IPS-18a (cell line): ENCODE results near the gene GPRC5A.

Experiments used
- H3K27ac ChIP-seq: one replicate; pipeline ENCODE4 v1.5.1; 2013; ENCODE audit warnings: low read length
- H3K27me3 ChIP-seq: one replicate; pipeline ENCODE4 v1.6.1; 2013; ENCODE audit warnings: mild to moderate bottlenecking, low read length; ENCODE audit not compliant: control insufficient read depth, insufficient read depth
- H3K36me3 ChIP-seq: one replicate; pipeline ENCODE4 v1.6.1; 2013; ENCODE audit warnings: low read depth, low read length; ENCODE audit not compliant: control insufficient read depth
- H3K4me1 ChIP-seq: one replicate; pipeline ENCODE4 v1.6.1; 2013; ENCODE audit warnings: low read depth, low read length; ENCODE audit not compliant: control insufficient read depth
- H3K4me3 ChIP-seq: one replicate; pipeline ENCODE4 v1.5.1; 2013; ENCODE audit warnings: low read length
- H3K9ac ChIP-seq: one replicate; pipeline ENCODE4 v1.6.1; 2013; ENCODE audit warnings: mild to moderate bottlenecking, low read length, moderate library complexity
- H3K9me3 ChIP-seq: one replicate; pipeline ENCODE4 v1.6.1; 2013; ENCODE audit warnings: low read depth, low read length; ENCODE audit not compliant: control insufficient read depth

Gene GPRC5A

DNA sequence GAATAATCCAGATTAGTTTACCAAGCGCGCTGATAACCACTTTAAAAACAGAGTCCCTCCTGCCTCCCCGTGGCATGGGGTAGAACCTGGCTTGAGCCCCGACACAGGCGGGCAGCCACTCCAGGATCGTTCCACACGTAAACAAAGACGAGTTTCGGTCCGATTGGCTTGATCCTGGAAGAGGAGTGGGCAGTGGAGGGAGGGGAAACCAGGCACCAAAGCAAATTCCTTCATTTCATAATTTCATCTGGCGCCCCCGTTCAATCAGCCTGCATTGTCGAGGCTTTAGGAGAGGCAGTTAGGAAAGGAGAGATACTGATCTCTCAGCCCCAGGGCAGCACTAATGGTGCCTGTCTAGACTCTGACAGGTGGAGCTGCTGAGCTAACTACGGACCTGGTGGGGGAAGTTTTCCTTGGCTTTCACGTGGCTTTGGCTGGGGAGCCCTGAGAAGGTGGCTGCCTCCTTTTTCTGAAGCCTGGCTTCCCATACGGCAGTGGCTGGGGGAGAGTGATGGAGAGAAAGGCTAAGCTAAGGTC lies 751 bp upstream of the GPRC5A start:
- Histone ChIP-seq H3K27ac (no peak overlapping the region), H3K4me1 (peaks cover 5% of the 10 kb centered on the region), H3K36me3 (no peaks in the 10 kb centered on the region), H3K9me3 (no peaks in the 10 kb centered on the region), H3K9ac (no peak overlapping the region), H3K27me3 (peaks cover 59% of the 10 kb centered on the region), H3K4me3 (peak overlapping the region; percentile 82)

DNA sequence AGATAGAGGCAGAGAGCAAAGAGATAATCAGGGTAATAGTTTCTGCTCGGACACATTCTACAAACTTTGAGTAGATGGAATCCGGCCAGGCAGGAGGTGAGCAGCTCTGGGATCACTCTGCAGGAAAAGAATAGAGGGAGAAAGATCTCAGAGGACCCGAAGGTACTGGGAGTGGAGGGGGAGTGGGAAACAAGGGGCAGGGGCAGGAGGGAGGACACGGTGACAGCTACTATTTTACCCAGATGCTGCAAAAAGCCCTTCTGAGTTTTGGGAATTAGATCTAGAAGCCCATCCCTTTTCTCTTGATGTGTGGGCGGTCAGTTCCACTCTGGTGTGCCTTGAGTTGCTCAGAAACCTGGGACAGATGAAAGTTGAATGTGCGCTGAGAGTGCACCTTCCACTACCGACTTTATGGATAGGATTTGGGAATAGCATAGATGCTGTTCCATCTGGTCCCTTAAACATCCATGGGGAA lies 556 bp downstream of the GPRC5A start:
- Histone ChIP-seq H3K27me3 (peaks cover 54% of the 10 kb centered on the region), H3K27ac (no peak overlapping the region), H3K4me3 (peak overlapping the region; percentile 82), H3K4me1 (peaks cover 5% of the 10 kb centered on the region), H3K9me3 (no peaks in the 10 kb centered on the region), H3K9ac (peak overlapping the region; percentile 10), H3K36me3 (no peaks in the 10 kb centered on the region)

DNA sequence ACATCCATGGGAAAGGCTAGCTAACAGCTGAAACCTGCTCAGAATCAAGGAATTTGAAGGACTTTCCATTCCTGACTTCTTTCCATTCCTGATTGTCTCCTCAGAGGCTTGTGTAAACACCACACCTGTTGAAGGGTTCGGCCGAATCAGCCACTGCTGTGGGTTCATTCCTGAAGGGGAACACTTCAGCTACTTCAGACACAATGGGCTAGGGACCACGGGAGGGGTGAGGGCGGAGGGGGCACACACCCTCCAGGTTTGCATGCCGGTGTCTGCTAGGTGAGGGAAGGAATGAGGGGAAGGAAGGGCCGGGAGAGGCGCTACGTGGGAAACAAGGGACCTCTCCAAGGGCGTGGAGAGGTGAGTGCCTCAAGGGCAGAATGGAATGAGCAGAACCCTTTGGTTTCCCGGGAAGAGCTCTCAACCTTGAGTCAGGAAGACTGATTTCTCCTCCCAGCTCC lies 1.3 kb downstream of the GPRC5A start:
- H3K27ac ChIP-seq, result no peak overlapping the region

DNA sequence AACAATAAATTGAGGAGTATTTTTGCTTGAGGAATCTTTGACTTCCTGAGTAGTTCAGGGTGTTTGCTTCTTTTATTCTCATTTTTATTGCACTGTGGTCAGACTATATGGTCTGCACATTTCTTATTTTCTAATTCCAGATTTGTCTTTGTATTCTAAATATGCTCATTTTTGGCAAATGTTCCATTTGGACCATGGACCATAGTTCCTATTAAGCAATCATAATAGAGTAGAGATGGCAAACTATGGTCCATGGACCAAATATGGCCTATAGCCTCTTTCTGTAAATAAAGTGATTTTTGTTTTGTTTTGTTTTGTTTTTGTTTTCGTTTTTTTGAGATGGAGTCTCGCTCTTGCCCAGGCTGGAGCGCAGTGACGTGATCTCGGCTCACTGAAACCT lies 2.1 kb downstream of the GPRC5A start:
- peaks cover 48% of the 10 kb centered on the region for H3K27me3 ChIP-seq
- H3K9ac ChIP-seq, result no peak overlapping the region
- peaks cover 5% of the 10 kb centered on the region for H3K4me1 ChIP-seq

More for the DNA sequence above, 1.3 kb downstream of the GPRC5A start:
- H3K9ac ChIP-seq, result no peak overlapping the region
- H3K36me3 ChIP-seq, result no peaks in the 10 kb centered on the region
- no peaks in the 10 kb centered on the region for H3K9me3 ChIP-seq
- H3K4me1 ChIP-seq, result peaks cover 5% of the 10 kb centered on the region
- H3K27me3 ChIP-seq, result peaks cover 54% of the 10 kb centered on the region
- no peak overlapping the region for H3K4me3 ChIP-seq

DNA sequence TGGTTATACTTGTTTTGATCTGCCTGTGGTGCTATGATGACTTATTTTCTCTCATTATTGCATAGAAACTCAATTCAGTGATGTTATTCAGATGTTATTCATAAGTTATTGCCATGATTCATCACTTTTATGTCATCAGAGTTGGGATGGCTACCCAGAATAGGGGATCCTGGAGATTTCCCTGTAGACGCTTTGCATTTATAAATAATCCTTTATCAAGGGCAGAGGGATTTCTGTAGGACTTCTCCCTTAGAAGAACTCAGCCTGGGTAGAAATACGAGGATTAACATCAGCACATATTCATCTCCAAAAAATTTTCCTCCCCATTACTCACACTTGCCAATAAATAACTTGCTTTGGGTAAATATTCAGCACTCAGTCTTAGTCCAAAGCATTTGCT lies 4.9 kb downstream of the GPRC5A start:
- no peaks in the 10 kb centered on the region for H3K36me3 ChIP-seq
- H3K9ac ChIP-seq, result no peak overlapping the region
- H3K27me3 ChIP-seq, result peaks cover 22% of the 10 kb centered on the region
- H3K4me1 ChIP-seq, result peaks cover 5% of the 10 kb centered on the region
- no peak overlapping the region for H3K4me3 ChIP-seq
- no peaks in the 10 kb centered on the region for H3K9me3 ChIP-seq
- H3K27ac ChIP-seq, result no peak overlapping the region

More for the DNA sequence above, 2.1 kb downstream of the GPRC5A start:
- no peak overlapping the region for H3K4me3 ChIP-seq
- H3K36me3 ChIP-seq, result no peaks in the 10 kb centered on the region
- no peak overlapping the region for H3K27ac ChIP-seq
- H3K9me3 ChIP-seq, result no peaks in the 10 kb centered on the region

DNA sequence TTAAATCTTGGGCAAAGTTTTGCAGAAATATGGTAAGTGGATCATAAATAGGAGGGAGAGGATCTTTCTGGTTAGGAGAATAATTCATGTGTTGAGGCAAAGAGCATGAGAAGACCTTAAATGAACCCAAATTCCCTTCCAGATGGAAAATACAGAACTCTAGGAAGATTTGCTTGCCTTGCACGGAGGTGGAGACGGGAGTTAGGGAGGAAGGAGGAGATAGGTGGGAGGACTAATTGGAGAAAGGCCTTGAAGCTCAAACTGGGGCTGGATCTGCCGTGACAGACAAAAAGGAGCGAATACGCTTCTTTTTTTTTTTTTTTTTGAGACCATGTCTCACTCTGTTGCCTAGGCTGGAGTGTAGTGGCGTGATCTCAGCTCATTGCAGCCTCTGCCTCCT lies 5.9 kb downstream of the GPRC5A start:
- H3K4me1 ChIP-seq, result no peaks in the 10 kb centered on the region
- no peak overlapping the region for H3K27ac ChIP-seq
- H3K9ac ChIP-seq, result no peak overlapping the region
- no peaks in the 10 kb centered on the region for H3K9me3 ChIP-seq
- H3K4me3 ChIP-seq, result no peak overlapping the region
- H3K36me3 ChIP-seq, result no peaks in the 10 kb centered on the region
- H3K27me3 ChIP-seq, result peaks cover 11% of the 10 kb centered on the region

DNA sequence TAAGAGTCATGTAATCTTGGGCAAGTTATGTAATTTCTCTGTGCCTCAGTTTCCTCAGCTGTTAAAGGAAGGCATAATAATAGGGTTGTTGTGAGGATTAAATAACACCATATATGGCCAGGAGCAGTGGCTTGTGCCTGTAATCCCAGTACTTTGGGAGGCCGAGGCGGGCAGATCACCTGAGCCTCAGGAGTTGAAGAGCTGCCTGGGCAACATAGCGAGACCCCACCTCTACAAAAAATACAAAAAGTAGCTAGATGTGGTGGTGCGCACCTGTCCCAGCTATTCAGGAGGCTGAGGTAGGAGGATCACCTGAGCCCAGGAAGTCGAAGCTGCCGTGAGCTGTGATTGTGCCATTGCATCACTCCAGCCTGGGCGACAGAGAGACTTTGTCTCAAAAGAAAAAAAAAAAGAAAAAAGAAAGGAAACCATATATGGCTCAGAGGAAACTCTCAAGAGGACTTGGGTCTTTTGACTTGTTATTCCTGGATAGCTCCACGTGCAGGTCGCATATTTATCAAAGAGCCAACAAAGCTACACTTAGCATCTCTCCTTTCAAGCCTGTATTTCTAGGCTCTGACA lies 6.9 kb downstream of the GPRC5A start:
- Histone ChIP-seq H3K9me3 (no peaks in the 10 kb centered on the region), H3K9ac (no peak overlapping the region), H3K27ac (no peak overlapping the region), H3K36me3 (no peaks in the 10 kb centered on the region), H3K4me3 (no peak overlapping the region), H3K27me3 (peaks cover 2% of the 10 kb centered on the region), H3K4me1 (no peaks in the 10 kb centered on the region)

DNA sequence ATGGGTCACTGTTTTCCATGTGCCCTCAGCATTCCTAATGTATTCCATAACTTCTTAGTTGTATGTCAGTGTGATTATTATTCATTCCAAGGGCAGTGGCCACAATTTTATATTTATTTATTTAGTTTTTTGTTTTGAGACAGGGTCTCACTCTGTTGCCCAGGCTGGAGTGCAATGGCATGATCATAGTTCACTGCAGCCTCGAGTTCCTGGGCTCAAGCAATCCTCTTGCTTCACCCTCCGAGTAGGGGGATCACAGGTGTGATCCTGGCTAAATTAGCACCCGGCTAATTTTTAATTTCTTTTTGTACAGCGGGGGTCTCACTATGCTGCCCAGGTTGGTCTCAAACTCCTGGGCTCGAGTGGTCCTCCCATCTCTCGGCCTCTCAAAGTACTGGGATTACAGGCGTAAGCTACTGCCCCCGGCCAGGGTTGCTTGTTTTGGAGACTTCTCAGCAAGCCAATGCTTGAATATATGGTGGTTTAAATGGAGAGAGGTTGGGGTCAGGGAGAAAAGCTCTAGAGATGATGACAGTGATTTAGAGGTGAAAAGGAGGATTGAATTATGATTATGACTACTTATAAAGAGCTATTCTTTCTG lies 7.6 kb downstream of the GPRC5A start:
- no peaks in the 10 kb centered on the region for H3K36me3 ChIP-seq
- no peaks in the 10 kb centered on the region for H3K9me3 ChIP-seq
- H3K27me3 ChIP-seq, result no peaks in the 10 kb centered on the region
- no peak overlapping the region for H3K4me3 ChIP-seq
- H3K27ac ChIP-seq, result no peak overlapping the region
- H3K4me1 ChIP-seq, result no peaks in the 10 kb centered on the region
- no peak overlapping the region for H3K9ac ChIP-seq

DNA sequence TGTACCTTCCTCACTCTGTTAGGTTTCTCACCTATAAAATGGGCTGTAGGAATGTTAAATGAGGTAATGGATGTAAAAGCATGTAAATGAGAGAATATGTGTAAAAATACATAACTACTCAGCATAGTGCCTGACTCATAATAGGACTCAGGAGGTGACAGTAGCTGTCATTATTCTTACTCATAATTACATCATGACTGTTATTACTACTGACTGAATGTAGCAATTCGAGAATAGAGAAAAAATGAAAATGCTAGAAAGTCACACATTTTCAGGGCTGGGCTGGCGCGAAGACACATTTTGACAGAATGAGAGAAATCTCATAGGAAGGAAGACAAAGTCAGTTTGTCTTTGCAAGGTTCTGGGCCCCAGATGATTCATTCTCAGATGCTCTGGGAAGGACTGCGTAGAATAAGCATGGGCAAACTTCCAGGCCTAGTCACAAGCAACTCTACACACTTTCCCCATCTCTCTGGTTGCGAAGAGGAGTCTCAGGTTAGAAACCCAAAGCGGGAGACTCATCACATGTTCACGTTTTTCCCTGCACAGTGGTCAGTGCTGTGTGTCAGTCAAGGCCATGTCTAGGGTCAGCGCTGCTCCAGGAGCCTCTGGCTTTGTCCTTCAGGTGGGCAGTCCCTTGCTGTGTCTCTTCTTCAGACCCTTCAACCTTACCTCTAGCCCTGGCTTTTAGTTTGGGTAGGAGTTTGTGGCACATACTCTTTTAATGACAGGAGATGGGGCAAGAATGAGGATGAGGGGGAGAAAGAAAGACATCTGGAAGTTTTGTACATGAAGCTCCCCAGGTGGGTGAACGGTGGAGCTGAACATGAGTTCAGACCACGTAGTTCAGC lies 8.4 kb downstream of the GPRC5A start:
- Histone ChIP-seq H3K4me1 (no peaks in the 10 kb centered on the region), H3K36me3 (no peaks in the 10 kb centered on the region), H3K9me3 (no peaks in the 10 kb centered on the region), H3K4me3 (no peak overlapping the region), H3K9ac (no peak overlapping the region), H3K27me3 (no peaks in the 10 kb centered on the region), H3K27ac (no peak overlapping the region)

DNA sequence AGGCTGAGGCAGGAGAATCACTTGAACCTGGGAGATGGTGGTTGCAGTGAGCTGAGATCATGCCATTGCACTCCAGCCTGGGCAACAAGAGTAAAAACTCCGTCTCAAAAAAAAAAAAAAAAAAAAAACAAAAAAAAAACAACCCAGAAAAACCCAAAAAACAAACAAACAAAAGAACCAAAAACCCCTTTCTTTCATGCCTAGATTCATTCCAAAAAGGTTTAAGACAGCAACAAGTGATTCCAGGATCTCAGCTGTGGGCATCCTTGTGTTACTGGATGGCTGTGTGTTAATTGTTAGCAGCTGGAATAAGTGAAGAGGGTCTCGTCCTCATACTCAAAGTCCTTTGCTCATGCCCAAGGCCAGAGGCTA lies 9.4 kb downstream of the GPRC5A start:
- Histone ChIP-seq H3K36me3 (no peaks in the 10 kb centered on the region), H3K27ac (no peak overlapping the region), H3K4me1 (no peaks in the 10 kb centered on the region), H3K9me3 (no peaks in the 10 kb centered on the region), H3K9ac (no peak overlapping the region), H3K27me3 (no peaks in the 10 kb centered on the region), H3K4me3 (no peak overlapping the region)

DNA sequence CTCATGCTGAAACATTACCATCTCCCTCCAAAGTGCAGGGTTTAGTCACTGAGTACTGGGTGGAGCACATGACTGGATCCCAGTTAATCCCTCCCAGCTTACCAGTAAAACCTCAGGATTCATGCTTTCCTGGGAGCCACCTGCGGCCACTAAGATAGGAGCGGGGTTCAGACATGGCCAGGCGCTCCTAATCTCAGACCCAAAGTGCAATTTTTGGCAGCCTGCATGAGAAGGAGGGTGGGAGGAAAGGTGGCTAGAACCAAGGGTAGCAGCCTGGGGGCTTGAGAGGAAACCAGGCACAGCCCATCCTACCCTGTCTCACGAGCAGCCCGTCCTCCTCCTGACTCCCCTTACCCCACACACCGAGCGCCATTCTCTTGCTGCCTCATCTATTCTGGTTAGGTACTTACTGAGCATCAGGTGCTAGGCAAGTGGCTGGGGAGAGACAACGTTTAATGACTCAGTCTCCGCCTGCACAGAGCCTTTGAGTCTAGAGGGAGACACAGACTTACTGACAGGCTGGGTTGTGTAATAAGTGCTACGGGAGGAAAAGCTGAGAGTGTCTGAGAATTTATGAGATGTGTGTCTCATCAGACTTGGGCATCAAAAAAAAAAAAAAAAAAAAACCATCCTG lies 9.9 kb downstream of the GPRC5A start:
- H3K4me3 ChIP-seq, result no peak overlapping the region
- no peaks in the 10 kb centered on the region for H3K36me3 ChIP-seq
- H3K4me1 ChIP-seq, result no peaks in the 10 kb centered on the region
- no peaks in the 10 kb centered on the region for H3K27me3 ChIP-seq
- H3K9me3 ChIP-seq, result no peaks in the 10 kb centered on the region
- H3K9ac ChIP-seq, result no peak overlapping the region
- H3K27ac ChIP-seq, result no peak overlapping the region
